Measurements from ENCODE around the gene SLC5A11.
"Not testable (repeated sequence)": the region's sequence is repeated elsewhere in the genome, so short reads cannot be mapped to it uniquely, and the experiment has no call there.

SLC5A11 gene, protein sequence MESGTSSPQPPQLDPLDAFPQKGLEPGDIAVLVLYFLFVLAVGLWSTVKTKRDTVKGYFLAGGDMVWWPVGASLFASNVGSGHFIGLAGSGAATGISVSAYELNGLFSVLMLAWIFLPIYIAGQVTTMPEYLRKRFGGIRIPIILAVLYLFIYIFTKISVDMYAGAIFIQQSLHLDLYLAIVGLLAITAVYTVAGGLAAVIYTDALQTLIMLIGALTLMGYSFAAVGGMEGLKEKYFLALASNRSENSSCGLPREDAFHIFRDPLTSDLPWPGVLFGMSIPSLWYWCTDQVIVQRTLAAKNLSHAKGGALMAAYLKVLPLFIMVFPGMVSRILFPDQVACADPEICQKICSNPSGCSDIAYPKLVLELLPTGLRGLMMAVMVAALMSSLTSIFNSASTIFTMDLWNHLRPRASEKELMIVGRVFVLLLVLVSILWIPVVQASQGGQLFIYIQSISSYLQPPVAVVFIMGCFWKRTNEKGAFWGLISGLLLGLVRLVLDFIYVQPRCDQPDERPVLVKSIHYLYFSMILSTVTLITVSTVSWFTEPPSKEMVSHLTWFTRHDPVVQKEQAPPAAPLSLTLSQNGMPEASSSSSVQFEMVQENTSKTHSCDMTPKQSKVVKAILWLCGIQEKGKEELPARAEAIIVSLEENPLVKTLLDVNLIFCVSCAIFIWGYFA

DNA sequence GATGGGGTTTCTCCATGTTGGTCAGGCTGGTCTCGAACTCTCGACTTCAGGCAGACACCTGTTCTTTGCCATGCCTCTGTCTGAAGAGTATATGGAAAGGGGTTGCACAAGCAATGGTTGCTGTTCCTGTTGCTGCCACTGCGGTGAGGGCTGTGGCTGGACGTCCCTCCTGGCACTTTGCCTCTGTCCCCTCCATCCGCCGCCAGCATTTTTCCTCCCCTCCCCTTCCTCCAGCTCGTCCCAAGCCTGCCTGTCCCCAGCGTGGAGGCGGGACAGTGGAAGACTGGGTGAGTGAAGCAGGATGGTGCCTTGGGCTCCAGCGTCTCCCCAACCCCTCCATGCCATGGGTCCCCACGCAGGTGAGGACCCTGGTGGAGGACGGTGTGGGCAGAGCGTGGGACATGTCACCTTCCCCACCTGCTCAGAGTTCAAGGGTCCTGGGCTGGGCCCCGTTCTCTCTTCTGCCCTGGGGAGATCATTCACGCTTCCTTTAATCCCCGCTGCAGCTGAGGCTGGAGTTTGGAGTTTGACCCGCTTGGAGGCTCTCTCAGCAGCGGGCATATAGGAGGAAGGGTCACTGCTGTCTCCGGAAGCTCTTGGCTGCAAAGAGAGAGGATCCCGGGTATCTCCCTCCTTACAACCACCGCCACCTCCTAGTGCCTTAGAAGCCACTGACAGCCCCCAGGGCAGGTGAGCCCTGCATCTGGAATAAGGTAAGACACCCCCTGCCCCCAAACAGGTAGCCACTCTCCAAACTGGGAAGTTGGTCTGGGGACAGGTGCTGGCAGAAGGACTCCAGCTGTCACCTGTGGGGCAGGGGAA lies at the start of gene SLC5A11:
TSS of gene SLC5A11 (plus strand) at position 238 of the 822 bp plus-strand sequence. CDS start 12,681 bp downstream, outside the sequence.
- DNase-seq: no peak

DNA sequence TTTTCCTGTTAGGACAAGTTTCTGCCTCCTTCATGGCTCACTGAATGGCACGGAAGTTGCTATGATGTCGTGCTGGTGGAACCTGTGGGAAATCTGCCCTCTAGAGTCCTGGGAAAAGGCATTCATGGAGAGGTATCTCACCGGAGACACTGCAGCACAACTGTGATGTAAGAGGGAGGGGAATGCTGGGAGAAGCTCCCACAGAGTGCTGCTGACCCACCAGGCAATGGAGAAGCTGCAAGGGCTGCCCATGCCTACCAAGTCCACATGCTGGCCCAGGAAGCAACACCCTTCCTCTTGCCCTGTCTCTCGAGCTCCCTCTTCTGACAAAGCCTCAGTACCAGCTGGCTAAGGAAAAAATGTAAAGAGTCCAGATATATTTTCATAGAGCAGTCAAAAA lies 45.2 kb upstream of the SLC5A11 start:
- no peak for DNase-seq

DNA sequence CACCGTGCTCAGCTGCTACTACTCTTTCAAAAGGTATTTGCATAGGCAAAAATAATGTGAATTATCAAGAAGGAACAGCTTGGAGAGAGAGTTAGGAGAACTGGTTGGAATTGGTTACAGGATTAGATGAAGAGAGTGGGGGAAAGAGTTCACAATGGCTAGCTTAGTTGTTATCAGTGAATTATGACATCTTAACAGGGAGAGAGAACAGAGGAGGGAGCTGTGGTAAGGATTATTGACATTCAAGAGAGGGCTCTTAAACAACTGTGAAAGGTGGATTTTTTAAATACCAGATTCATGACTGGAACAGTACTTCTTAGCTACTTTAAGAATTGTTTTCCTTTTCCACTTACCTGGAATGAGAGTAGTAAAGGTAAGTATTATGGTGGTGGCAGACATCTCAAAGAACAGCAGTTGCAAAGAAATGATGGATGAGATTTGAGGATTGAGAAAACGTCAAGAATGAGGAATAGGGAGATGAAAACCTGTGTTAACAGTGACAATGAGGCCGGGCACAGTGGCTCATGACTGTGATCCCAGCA lies 43.9 kb upstream of the SLC5A11 start:
- no peak for DNase-seq

DNA sequence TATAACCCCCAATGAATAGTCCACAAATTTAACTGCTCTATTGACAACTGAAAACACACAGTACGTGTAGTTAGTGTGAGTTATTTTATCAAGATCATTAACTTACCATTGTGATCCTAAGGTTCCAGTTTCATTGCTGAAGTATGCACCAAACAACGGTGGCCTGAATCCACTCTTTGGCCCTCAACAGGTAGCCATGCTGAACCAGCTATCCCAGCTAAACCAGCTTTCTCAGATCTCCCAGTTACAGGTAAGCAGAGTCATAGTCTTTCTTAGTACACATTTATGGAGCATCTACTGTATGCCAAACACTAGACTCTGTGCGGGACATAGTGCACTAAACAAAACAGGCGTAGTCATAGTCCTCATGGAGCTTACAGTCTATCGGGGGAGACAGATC lies 40.3 kb upstream of the SLC5A11 start:
- no peak for DNase-seq

DNA sequence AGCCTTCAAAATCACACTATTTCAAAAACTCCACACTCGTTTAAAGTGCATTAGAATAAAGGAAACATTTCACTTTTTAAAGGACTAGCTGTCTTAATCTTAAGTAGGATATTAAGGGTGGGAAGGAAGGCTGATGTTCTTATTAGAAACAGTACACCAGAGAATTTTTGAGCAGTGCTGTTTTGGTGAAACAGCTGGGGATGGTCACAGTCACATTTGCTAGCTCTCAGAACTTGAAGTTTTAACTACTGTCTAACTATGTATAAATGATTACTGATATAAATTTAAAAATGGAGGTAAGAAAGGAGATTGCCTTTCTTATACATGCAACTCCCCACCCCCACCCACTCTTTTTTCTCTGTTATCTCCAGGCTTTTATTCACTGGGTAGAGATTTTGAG lies 38.5 kb upstream of the SLC5A11 start:
- no peak for DNase-seq

DNA sequence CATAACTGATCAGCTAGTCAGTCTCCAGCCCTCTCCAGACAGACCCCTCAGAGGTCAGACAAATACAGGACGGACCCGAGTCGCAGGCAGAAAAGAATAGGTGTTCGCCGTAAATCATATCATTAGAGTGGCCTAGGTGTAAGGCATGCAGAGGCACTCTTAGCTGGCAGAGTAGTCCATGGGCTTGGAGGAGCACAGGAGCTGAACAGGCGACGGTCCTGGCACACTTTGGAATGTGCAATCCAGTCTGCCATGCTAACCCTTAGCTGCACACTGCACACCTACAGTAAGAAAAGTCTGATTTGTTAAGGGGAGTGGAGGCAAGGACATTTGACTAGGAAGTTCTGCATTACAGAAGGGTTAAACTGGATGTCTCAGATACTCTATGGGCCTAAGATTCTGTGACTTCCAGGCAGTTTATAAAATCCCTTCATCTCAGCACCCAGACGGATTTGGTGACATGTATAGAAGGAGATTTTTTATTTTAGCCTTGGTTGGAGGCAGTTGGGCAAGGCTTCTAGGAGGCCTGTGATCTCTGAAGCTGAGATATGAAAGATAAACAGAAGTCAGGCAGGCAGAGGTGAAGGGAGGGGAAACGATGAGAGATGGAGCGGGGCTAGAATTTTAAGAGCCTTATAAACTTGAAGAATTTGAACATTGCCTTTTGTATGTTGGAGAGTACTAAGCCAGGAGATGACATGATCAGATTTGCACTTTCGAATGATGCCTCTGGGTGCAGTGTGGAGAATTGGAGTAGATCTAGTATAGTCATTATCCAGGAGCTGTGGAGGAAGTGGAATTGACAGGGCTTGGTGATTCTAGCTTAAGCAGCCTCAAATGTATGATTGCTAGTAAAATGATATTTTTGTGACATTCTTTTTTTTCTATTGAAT lies 34.6 kb upstream of the SLC5A11 start:
- no peak for DNase-seq

DNA sequence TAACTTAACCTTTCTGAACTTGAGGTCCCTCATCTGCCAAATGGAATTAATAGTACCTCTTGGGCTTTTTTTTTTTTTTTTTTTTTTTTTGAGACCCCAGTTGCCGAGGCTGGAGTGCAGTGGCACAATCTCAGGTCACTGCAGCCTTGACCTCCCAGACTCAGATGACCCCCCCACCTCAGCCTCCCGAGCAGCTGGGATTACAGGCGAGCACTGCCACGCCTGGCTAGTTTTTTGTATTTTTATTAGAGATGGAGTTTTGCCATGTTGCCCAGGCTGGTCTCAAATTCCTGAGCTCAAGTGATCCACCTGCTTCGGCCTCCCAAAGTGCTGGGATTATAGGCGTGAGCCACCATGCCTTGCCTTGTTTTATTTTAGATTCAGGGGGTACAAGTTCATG lies 33.0 kb upstream of the SLC5A11 start:
- not testable (repeated sequence) for DNase-seq

DNA sequence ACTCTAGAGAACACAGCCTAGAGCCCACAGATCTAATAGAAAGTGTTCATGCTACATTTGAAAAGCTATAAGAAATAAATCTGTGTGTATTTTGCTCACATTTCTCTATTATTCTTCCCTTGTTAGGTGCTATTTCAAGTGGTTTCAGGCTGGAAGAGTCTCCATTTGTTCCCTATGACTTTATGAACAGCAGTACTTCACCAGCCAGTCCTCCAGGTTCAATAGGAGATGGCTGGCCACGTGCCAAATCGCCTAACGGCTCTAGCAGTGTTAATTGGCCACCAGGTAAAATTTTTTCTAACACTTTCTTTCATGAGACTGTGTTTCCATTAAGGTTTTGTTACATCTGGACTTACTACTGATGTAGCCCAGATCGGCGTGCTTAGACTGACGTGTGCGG lies 30.7 kb upstream of the SLC5A11 start:
- no peak for DNase-seq

DNA sequence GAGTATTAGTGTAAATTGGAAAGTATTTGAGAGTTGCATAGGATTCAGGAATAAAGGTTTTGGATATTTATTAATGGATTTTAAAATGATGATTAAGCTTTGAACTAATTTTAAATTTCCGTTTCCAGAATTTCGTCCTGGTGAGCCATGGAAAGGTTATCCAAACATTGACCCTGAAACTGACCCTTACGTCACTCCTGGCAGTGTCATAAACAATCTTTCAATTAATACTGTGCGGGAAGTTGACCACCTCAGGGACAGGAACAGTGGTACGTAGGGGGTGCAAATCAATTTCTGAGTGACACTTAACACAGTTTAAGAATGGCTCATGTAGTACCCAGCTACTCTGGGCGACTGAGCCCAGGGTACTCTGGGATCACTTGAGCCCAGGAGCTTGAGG lies 29.1 kb upstream of the SLC5A11 start:
- DNase-seq: no peak

DNA sequence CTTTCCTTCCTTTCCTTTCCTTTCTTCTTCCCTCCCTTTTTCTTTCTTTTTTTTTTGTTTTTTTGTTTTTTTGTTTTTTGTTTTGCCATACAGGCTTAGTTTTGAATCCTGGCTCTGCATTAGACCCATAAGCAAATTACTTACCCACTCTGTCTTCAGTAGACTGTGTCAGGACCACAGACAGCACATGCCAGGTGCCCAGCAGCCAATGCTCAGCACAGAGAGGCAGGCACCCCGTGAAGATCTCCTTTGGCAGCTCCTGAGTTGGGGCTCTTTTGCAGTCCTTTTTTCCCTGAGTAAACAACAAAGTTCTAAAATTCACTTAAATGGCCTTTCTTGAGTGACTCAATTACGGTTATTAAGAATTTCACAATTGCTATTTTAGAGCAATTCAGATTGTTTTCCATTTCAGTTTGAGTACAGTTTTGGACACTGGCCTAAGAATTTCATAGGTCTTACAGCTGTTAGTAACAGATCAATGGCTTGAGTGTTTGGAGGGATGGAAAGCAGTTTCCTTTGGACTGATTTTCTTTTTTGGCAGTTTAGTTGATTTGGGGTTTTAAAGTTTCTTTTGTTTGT lies 26.2 kb upstream of the SLC5A11 start:
- no peak for DNase-seq

DNA sequence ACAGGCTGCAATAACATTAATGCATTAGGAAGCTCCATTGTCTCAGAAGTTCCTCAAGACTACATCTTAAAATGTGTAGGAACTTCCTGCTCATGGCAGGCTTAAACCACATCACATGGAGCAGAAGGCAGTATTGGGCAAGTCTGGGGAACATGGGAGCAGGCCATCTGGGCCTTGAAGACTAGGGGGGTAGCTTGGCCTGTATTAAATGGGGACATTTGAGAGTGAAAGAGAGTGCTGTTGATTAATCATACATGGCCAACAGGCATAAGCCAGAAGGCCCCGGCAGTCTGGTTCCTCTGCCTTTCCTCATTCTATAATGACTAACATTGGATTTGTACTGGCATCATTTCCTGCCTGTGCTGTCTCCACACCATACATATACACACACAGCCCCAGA lies 25.2 kb upstream of the SLC5A11 start:
- no peak for DNase-seq

DNA sequence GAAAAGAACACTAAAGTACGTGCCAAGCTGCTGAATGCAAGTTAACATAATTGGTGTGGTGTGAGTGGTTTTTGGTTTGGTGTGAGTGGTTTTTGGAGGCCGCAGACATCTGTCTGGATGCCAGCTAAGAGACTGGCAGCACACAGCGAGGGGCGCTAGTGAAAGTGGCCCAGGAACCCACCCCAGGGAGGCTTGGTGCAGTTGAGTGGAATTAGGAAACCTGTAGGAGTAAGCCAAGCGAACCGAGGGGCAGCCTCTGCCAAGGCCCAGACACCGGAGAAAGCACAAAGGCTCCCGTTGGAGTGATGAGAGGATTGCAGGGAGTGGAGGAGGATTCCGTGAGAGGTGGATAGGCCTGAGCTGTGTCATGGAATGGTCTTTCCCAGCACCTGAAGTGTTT lies 24.6 kb upstream of the SLC5A11 start:
- DNase-seq: no peak

DNA sequence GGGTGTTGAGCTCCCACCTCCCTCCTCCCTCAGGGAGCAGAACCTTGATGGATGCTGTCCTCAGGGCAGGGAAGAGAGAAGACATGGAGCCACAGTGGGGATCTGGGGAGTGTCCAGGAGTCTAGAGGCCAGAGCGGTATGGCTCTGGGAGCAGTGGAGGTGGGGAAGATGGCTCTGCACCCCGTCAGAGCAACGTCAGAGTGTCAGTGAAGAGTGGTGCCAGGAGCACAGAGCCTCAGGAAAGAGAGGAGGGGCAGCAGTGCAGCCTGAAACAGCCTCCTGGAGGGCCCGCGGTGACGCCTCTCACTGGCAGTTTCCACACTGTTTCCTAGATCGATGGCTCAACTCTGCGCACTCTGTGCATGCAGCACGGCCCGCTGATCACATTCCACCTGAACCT lies 23.2 kb upstream of the SLC5A11 start:
- no peak for DNase-seq

DNA sequence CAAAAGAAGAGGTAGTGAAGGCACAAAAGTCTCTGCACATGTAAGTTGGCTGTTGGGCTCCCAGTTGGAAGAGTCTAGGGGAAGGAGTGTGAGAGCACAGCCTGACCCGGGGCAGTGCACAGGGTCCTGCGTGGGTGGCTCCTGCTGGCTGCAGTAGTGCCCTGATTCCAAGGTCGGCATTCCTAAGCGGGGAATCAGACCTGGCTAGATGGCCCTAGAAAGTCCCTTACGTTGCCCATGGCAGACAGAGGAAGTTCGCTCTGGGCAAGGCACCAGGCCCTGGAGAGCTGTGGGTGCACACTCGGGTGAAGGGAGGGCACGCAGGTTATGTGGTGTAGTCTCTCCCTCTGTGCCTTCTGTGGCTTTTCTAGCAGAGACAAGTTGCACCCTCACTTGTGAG lies 22.8 kb upstream of the SLC5A11 start:
- no peak for DNase-seq

DNA sequence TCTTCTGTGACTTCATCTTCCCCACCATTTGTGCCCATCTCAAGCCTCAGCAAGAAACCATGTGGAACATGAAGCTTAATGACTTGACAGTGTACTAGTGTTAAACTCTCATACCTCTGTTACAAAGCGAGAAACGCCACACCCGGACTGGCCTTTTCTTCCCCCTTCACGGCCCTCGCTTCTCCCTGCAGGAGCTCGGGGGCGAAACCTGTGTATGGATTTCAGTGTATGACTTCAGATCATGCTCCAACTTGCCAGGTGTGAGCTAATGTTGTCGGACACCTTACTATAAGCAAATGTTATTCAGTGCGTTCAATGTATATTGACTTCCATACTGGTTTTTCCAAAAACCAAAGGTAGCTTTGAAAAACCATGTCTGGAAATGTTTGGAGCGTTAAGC lies 20.1 kb upstream of the SLC5A11 start:
- DNase-seq: no peak

DNA sequence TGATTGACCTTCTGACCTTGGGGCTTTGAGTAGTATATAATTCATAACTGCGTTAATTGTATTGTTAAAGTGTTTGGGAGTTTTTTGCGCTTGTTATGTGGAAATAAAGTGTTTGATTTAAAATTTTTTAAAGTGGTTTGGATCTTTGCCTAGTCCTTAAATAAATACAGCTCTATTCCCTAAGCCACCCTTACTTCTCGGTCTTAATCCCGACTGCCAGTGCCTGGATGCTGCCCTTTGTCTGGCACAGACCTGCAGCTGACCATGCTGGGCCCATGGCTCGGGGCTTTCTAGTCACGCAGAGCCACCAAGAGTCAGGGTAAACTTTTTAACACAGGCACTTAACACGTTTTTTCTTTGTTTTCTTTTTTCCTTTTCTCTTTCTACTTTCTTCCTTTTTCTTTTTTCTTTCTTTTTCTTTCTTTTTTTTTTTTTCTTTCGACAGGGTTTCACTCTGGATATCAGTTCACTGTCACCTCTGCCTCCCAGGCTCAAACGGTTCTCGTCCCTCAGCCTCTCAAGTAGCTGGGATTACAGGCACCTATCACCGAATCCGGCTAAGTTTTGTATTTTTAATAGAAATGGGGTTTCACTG lies 19.6 kb upstream of the SLC5A11 start:
- no peak for DNase-seq

DNA sequence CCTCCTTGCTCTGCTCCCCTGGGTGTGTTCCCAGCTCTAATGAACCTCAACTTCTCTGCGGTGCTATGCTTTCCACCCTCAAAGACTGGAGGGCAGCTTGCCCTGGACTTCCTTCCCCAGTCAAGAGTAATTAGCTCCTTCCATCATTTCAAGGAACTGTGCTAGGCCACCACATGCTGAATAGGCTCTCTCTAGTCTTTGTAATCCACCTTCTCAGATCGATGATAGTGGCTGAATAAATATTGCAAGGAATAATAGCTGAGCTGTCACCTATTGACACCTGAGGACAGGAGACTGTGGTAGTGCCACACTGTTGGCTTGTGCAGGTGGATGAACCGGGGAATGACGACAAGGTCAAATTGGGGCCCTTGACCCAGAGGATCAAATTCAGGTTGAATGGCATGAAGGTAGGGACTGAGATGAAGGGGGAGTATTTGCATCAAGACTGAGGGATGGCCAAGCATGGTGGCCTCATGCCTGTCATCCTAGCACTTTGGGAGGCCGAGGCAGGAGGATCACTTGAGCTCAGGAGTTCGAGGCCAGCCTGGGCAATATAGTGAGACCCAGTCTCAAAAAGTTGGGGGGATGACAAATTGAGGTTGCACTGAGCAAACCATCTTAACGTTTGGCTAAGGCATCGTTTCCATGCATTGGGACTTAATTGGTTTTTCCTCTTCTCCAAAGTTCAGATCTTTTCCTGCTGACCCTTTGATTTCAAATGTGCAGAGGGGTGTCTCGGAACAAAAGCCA lies 18.8 kb upstream of the SLC5A11 start:
- DNase-seq: no peak

DNA sequence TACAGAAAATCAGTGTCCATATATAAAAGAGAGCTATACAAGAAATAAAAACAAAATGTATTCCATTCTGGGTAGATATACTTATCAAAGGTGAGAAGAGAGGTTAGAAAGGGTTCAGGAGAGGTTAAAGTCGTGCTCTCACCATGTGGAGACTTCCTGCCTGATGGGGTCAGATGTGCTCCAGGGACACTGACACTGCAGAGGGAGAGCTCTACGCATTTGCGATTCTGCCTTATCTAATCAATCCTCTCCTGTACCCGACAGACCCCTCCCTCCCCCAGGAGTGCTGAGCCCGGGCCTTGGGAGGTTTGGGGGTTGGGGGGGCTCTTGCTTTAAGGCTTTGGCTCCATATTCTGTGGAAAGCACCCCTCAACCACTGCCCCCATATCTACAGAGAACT lies 16.6 kb upstream of the SLC5A11 start:
- DNase-seq: no peak

DNA sequence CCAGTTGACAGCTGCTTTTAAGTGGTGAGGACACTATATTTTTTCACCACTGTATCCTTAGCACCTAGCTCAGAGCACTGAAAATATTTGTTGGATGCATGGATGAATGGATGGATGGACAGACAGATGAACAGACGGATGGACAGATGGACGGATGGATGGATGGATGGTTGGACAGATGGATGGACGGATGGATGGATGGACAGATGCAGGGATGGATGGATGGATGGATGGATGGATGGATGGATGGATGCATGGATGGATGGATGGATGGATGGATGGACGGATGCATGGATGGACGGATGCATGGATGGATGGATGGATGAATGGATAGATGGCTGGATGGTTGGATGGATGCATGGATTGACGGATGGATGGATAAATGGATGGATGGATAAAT lies 12.4 kb upstream of the SLC5A11 start:
- DNase-seq: no peak

DNA sequence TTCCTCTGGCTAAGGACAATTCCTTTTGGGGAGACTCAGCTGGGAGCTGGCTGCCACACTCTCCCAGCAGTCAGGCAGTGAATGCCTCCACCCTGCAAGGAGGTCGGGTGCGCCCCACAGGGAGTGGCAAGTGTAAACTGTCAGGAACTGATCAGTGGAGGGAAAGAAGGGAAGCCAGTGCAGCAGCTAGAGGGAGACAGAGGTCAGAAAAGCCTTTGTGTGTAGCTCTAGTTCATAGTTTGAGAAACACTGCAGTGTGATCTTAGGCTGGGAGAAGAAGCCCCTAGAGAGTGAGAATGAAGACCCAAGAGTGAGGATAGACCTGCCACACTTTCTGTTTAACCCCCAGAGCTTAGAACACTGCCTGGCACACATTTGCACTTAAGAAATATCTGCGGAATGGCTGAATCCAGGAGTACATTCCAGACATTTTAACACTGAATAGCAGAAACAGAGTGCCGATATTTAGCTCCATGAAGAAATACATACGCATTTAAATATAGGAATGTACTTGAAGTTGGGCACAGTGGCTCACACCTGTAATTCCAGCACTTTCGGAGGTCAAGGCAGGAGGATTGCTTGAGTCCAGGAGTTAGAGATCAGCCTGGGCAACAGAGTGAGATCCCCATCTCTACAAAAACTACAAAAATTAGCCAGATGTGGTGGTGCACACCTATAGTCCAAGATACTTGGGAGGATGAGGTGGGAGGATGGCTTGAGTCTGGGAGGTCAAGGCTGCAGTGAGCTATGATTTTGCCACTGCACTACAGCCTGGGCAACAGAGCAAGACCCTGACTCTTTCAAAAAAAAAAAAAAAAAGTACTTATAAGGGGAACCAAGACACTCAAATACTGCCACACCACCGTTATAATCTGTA lies 11.1 kb upstream of the SLC5A11 start:
- DNase-seq: no peak

Data from activated naive CD4-positive, alpha-beta T cell (primary cell).